BLaER1 treated with 17β-estradiol and CSF1 and Interleukin-3, amounts not matched to agents 10 nM and 100 nM (cell line): Measurements from ENCODE around the gene DMD.

Source experiments
- H3K27ac ChIP-seq, 11 experiments: shearing (Covaris generic); formaldehyde crosslinking; 2 replicates each; pipeline ENCODE4 v1.8.1; 2022
- H3K27me3 ChIP-seq, 11 experiments: shearing (Covaris generic); formaldehyde crosslinking; 2 replicates each; pipeline ENCODE4 v1.8.1; 2022
- H3K36me3 ChIP-seq, 11 experiments: shearing (Covaris generic); formaldehyde crosslinking; 2 replicates each; pipeline ENCODE4 v1.8.1; 2022
- H3K4me1 ChIP-seq, 10 experiments: shearing (Covaris generic); formaldehyde crosslinking; 2 replicates each; pipeline ENCODE4 v1.8.1; 2022
- H3K4me2 ChIP-seq, 11 experiments: shearing (Covaris generic); formaldehyde crosslinking; 2 replicates each; pipeline ENCODE4 v1.8.1; 2022
- H3K4me3 ChIP-seq, 10 experiments: shearing (Covaris generic); formaldehyde crosslinking; 2 replicates each; pipeline ENCODE4 v1.8.1; 2022
- H3K9ac ChIP-seq, 11 experiments: shearing (Covaris generic); formaldehyde crosslinking; 2 replicates each; pipeline ENCODE4 v1.8.1; 2022
- H3K9me3 ChIP-seq, 11 experiments: shearing (Covaris generic); formaldehyde crosslinking; replicated peaks in 1 of 11; 2 replicates each; pipeline ENCODE4 v1.8.1; 2022
- H4K20me1 ChIP-seq, 11 experiments: shearing (Covaris generic); formaldehyde crosslinking; 2 replicates each; pipeline ENCODE4 v1.8.1; 2022
- Cebpa-rat ChIP-seq, 11 experiments: shearing (Covaris generic); IDR thresholded peaks; 2 replicates each; pipeline ENCODE4 v1.8.1; 2022

Gene DMD

DNA sequence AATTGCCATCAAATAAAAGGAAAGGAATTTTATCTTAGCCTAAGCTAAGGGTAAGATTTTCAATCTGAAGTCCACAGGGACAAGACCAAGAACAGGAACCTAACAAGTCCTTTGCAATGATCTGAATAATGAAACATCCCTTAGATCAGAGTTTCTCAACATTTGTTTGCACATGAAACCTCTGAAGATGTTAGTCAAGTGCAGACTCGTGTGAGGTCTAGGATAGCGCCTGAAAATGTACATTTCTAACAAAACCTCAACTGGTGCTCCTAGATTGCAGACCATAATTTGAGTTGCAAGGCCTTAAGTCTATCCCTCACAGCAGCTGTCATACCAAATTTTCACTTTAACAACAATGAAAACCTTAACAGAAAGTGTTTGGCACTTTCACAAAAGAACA, 337.6 kb downstream of the DMD start:
- Histone ChIP-seq H3K4me1 (no peaks in the 10 kb centered on the region), H3K27me3 (peaks cover 86 to 100% (median 99%) of the 10 kb centered on the region in 11 experiments), H3K36me3 (no peaks in the 10 kb centered on the region), H3K4me2 (no peak overlapping the region), H3K9me3 (no peaks in the 10 kb centered on the region), H3K9ac (no peak overlapping the region), H4K20me1 (no peaks in the 10 kb centered on the region; a peak in 3 of 22 replicates), H3K4me3 (no peak overlapping the region), H3K27ac (no peak overlapping the region)
- no peak for TF ChIP-seq Cebpa-rat (IDR thresholded peaks at IDR 0.05)

DNA sequence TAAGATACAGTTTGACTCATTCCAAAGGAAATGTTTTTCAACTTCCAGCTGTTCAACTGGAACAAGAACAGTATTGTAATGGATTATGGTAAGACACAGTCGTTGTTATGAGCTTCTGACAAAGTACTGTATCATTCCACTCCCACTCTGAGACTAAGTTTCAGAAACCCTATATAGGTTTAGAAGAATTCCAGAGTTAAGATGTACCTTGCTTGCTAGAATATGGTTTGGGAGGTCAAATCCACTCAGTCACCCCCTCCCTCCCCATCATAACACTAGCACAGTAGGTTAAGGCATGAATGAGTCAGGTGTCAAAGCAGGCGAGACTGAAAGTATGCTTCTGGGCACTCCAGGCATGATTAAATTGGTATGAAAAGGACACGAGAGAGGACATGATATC, 339.7 kb downstream of the DMD start:
- no peak overlapping the region for H3K9ac ChIP-seq
- peaks cover 0 to 5% (median 0%) of the 10 kb centered on the region in 11 experiments; a peak in 3 of 22 replicates for H4K20me1 ChIP-seq
- no peak overlapping the region for H3K27ac ChIP-seq
- H3K36me3 ChIP-seq, result no peaks in the 10 kb centered on the region
- no peaks in the 10 kb centered on the region for H3K4me1 ChIP-seq
- H3K27me3 ChIP-seq, result peaks cover 87 to 100% (median 93%) of the 10 kb centered on the region in 11 experiments
- H3K4me2 ChIP-seq, result no peak overlapping the region
- H3K4me3 ChIP-seq, result no peak overlapping the region
- no peaks in the 10 kb centered on the region; a peak in 1 of 22 replicates for H3K9me3 ChIP-seq
- no peak for TF ChIP-seq Cebpa-rat (IDR thresholded peaks at IDR 0.05)

DNA sequence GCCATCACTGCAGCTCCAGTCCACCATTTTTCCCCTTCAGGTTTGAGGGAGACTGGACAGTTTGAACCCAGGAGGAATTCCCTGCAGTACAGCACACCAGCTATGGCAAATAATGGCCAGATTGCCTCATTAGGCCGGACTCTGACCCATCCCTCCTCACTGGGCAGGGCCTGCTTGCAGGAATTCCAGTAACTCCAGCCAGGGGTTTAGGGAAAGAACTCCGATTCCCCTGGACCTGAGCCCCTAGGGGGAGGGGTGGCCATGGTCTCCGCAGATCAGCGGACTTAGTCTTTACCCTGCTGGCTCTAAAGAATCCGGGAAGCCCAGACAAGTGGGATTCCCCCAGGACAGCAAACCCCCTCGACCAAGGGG, 342.8 kb downstream of the DMD start:
- Histone ChIP-seq H3K4me3 (no peak overlapping the region), H3K27me3 (peaks cover 71 to 97% (median 86%) of the 10 kb centered on the region in 11 experiments), H3K27ac (no peak overlapping the region), H3K36me3 (no peaks in the 10 kb centered on the region), H3K4me2 (no peak overlapping the region), H3K4me1 (no peaks in the 10 kb centered on the region), H3K9me3 (no peaks in the 10 kb centered on the region; a peak in 1 of 22 replicates), H4K20me1 (peaks cover 0 to 5% (median 0%) of the 10 kb centered on the region in 11 experiments; a peak in 3 of 22 replicates), H3K9ac (no peak overlapping the region)
- TF ChIP-seq Cebpa-rat (IDR thresholded peaks at IDR 0.05), result no peak

DNA sequence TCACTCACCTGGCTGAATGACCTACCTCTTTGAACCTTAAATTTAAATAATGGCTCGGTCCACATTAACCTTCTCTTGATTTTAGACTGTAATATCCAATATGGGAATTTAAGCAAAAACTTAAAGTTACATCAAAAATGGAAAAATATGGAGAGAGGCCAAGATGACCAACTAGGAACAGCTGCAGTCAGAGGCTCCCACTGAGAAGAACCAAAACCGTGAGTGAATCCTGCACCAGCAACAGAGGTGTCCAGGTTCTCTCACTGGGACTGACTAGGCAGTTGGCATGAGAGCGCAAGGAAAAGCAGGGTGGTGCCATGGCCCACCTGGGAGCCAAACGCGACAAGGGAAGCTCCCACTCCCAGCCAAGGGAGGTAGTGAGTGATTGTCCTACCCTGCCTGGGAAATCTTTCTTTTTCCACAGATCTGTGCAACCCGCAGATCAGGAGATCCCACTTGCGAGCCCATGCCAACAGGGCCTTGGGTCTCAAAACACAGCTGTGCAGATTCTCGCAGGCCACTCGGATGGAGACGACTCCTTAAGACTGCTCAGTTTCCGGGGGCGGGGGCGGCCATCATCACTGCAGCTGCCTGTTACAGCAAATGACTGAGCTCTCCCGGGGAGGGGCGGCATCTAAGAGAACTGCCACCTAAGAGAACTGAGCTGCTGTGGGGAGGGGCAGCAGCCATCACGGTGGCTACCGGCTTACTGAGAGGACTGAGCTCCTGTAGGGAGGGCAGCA, 343.4 kb downstream of the DMD start:
- no peaks in the 10 kb centered on the region for H3K36me3 ChIP-seq
- no peaks in the 10 kb centered on the region; a peak in 2 of 22 replicates for H3K9me3 ChIP-seq
- no peak overlapping the region for H3K27ac ChIP-seq
- H3K27me3 ChIP-seq, result peaks cover 71 to 97% (median 86%) of the 10 kb centered on the region in 11 experiments
- H4K20me1 ChIP-seq, result peaks cover 0 to 5% (median 0%) of the 10 kb centered on the region in 11 experiments; a peak in 3 of 22 replicates
- no peaks in the 10 kb centered on the region for H3K4me1 ChIP-seq
- TF ChIP-seq Cebpa-rat (IDR thresholded peaks at IDR 0.05), result no peak
- H3K4me2 ChIP-seq, result no peak overlapping the region
- no peak overlapping the region for H3K9ac ChIP-seq
- no peak overlapping the region for H3K4me3 ChIP-seq

DNA sequence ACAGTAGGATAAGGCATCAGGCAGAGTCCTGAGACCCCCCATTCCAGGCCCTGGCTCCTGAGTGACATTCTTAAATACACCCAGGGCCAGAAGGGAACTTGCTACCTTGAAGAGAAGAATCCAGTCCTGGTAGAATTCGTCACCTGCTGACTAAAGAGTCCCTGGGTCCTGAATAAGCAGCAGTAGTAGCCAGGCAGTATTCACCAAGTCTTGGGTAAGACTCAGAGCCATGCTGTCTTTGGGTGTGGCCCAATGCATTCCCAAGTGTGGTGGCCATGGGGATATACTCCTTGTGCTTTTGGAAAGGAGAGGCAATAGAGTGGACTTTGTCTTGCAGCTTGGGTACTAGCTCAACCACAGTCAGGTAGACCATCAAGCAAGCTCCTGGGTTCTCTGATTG, 359.1 kb downstream of the DMD start:
- Histone ChIP-seq H3K4me1 (no peaks in the 10 kb centered on the region), H3K9ac (no peak overlapping the region), H3K4me2 (no peak overlapping the region), H4K20me1 (no peaks in the 10 kb centered on the region; a peak in 1 of 22 replicates), H3K36me3 (no peaks in the 10 kb centered on the region), H3K9me3 (no peaks in the 10 kb centered on the region; a peak in 1 of 22 replicates), H3K27me3 (peaks cover 67 to 99% (median 98%) of the 10 kb centered on the region in 11 experiments), H3K4me3 (no peak overlapping the region), H3K27ac (no peak overlapping the region)
- TF ChIP-seq Cebpa-rat (IDR thresholded peaks at IDR 0.05), result no peak

DNA sequence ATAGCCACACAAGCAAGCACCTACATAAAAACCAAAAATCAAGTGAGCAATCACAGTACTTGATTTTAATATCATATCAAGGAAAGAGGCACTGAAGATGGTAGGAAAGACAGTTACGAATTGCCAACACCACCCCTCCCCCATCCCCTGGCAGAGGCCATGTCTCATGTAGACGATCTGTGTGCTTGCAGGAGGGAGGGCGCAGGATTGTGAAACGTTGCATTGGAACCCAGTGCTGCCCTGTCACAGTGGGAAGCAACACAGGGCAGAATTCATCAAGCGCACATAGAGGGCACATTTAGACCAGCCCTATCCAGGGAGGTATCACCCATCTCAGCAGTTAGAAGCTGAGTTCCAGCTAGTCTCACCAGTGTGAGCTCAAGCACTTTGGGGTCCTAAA, 359.8 kb downstream of the DMD start:
- H3K9ac ChIP-seq, result no peak overlapping the region
- no peaks in the 10 kb centered on the region for H3K4me1 ChIP-seq
- no peaks in the 10 kb centered on the region; a peak in 1 of 22 replicates for H3K9me3 ChIP-seq
- H3K27ac ChIP-seq, result no peak overlapping the region
- no peak overlapping the region for H3K4me3 ChIP-seq
- no peak overlapping the region for H3K4me2 ChIP-seq
- peaks cover 72 to 100% (median 98%) of the 10 kb centered on the region in 11 experiments for H3K27me3 ChIP-seq
- TF ChIP-seq Cebpa-rat (IDR thresholded peaks at IDR 0.05), result no peak
- H4K20me1 ChIP-seq, result no peaks in the 10 kb centered on the region; a peak in 1 of 22 replicates
- no peaks in the 10 kb centered on the region for H3K36me3 ChIP-seq

DNA sequence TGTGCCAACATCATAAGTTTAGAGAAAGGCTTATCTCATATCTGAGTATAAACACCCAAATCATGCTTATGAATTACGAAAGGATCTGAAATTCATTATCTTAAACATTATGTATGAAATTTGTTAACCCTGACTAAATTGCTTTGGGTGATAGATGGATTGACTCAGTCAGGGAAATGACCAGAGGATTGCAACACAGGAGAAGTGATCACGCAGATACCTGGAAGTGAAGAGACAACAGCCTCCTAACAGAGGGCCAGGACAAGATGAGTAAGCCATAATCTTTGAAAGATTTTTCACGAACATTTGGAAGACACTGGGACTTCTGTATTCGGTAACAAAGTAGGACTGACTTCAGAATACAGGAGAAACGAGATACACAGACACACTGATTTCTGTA, 363.4 kb downstream of the DMD start:
- no peak overlapping the region for H3K4me3 ChIP-seq
- no peak overlapping the region for H3K9ac ChIP-seq
- H3K27ac ChIP-seq, result no peak overlapping the region
- no peaks in the 10 kb centered on the region for H3K36me3 ChIP-seq
- no peaks in the 10 kb centered on the region; a peak in 3 of 22 replicates for H4K20me1 ChIP-seq
- H3K27me3 ChIP-seq, result peaks cover 76 to 100% (median 98%) of the 10 kb centered on the region in 11 experiments
- no peaks in the 10 kb centered on the region; a peak in 1 of 22 replicates for H3K9me3 ChIP-seq
- no peak overlapping the region for H3K4me2 ChIP-seq
- H3K4me1 ChIP-seq, result no peaks in the 10 kb centered on the region
- no peak for TF ChIP-seq Cebpa-rat (IDR thresholded peaks at IDR 0.05)

DNA sequence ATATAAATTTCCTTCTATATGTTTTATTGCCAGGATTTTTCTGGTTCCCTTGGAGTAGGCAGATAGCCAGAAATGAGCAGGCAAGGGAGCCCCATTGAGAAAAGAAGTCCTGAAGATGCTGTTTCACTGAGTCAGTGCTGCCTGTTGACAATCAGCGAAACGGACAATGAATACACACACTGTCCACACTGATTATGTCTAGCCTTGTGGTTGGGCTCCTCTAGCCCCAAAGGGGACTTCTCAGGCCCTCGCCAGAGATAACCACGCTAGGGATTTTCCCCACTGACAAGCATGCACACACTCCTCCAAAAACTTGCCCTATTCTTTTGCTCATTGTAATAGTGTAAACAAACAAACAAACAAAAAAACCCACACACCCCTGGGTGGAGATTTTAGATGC, 369.3 kb downstream of the DMD start:
- no peak overlapping the region for H3K4me2 ChIP-seq
- H3K4me3 ChIP-seq, result no peak overlapping the region

DNA sequence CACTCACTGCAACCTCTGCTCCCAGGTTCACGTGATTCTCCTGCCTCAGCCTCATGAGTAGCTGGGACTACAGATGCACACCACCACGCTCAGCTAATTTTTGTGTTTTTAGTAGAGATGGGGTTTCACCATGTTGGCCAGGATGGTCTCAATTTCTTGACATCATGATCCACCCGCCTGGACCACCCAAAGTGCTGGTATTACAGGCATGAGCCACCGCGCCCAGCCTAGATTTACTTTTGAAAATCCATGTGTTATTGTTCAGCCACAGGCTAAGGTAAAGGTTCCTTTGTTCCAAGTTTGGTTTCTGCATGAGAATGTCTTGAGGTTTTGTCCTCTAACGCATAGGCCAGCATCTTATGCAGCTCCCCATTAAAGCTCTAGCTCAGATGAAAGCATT, 371.6 kb downstream of the DMD start:
- TF ChIP-seq Cebpa-rat (IDR thresholded peaks at IDR 0.05), result no peak
- H4K20me1 ChIP-seq, result peaks cover 0 to 9% (median 0%) of the 10 kb centered on the region in 11 experiments; a peak in 2 of 22 replicates

More for the DNA sequence above, 369.3 kb downstream of the DMD start:
- Histone ChIP-seq H3K4me1 (no peaks in the 10 kb centered on the region), H3K27me3 (peaks cover 78 to 100% (median 98%) of the 10 kb centered on the region in 11 experiments), H3K9me3 (no peaks in the 10 kb centered on the region), H3K36me3 (no peaks in the 10 kb centered on the region), H3K27ac (no peak overlapping the region), H4K20me1 (no peaks in the 10 kb centered on the region; a peak in 2 of 22 replicates), H3K9ac (no peak overlapping the region)
- no peak for TF ChIP-seq Cebpa-rat (IDR thresholded peaks at IDR 0.05)

DNA sequence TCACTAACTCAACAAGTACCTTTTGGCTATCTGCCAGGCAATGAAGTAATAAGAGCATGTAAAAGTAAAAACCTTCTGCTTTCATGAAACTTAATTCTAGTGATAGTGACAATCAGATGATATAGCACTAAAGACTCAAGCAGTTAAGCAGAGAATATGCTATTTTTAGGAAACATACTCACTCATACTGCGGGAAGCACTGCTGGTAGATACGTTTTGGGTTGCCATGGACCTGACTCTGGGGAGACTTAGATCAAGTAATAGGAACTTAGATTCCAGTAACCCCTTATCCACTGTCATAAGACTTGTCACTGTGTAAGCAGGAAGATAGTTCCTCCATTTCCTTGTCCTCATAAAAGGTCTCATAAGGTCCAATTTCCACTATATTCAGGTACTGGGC, 386.3 kb downstream of the DMD start:
- no peaks in the 10 kb centered on the region for H3K9me3 ChIP-seq
- TF ChIP-seq Cebpa-rat (IDR thresholded peaks at IDR 0.05), result no peak

More for the DNA sequence above, 371.6 kb downstream of the DMD start:
- no peak overlapping the region for H3K9ac ChIP-seq
- no peaks in the 10 kb centered on the region for H3K9me3 ChIP-seq
- H3K36me3 ChIP-seq, result no peaks in the 10 kb centered on the region
- H3K27ac ChIP-seq, result no peak overlapping the region
- peaks cover 74 to 100% (median 98%) of the 10 kb centered on the region in 11 experiments for H3K27me3 ChIP-seq
- H3K4me1 ChIP-seq, result no peaks in the 10 kb centered on the region
- H3K4me2 ChIP-seq, result no peak overlapping the region
- no peak overlapping the region for H3K4me3 ChIP-seq

More for the DNA sequence above, 386.3 kb downstream of the DMD start:
- no peak overlapping the region for H3K9ac ChIP-seq
- H3K4me1 ChIP-seq, result no peaks in the 10 kb centered on the region
- H4K20me1 ChIP-seq, result no peaks in the 10 kb centered on the region
- H3K27me3 ChIP-seq, result peaks cover 46 to 94% (median 77%) of the 10 kb centered on the region in 11 experiments
- no peaks in the 10 kb centered on the region for H3K36me3 ChIP-seq
- no peak overlapping the region for H3K4me2 ChIP-seq
- H3K4me3 ChIP-seq, result no peak overlapping the region
- no peak overlapping the region for H3K27ac ChIP-seq
